Tracheal epithelial cell (primary cell): ENCODE data around the gene WDSUB1. TPM values are rescaled to one million over a fixed set of nuclear protein-coding genes. Genes with fewer than 3 reads are reported as not detected.

Experiments
- total RNA-seq: library from RNA; depleted of rRNA; stranded (reverse); fragments of >200 nt; gene quantifications from 2 replicates; pipeline ENCODE4 v1.2.1, GENCODE V29; 2014

WDSUB1 gene
- total RNA-seq = 4.6 and 6.8 TPM in 2 replicates

GRCh38 chr2:159285929-159286708 lies at the start of gene WDSUB1:
TSS of gene WDSUB1 (minus strand) at chr2:159286703. CDS start at chr2:159283069, 3,634 bp downstream.

